HG03139 (cell line): ENCODE measurements around the gene DACH2.
A peak's percentile ranks its signal among the peaks of the same experiment; 100 is the strongest.
"Not testable (repeated sequence)": the region's sequence is repeated elsewhere in the genome, so short reads cannot be mapped to it uniquely, and the experiment has no call there.

Experiments used
- ATAC-seq: cut with Tn5 transposase; IDR thresholded peaks from one replicate; pipeline ENCODE4 v1.9.1; 2021; ENCODE audit not compliant: unreplicated experiment

Gene DACH2

GRCh38 chrX:86148024-86148511 lies at the start of gene DACH2:
DACH2 (plus strand) TSS chrX:86148451.
- peak; percentile 94 for ATAC-seq

GRCh38 chrX:86102341-86102740 lies 45.9 kb upstream of the DACH2 start:
- ATAC-seq = no peak

- no peak for ATAC-seq
Measured at GRCh38 chrX:86103061-86103460, 45.2 kb upstream of the DACH2 start.

DNA sequence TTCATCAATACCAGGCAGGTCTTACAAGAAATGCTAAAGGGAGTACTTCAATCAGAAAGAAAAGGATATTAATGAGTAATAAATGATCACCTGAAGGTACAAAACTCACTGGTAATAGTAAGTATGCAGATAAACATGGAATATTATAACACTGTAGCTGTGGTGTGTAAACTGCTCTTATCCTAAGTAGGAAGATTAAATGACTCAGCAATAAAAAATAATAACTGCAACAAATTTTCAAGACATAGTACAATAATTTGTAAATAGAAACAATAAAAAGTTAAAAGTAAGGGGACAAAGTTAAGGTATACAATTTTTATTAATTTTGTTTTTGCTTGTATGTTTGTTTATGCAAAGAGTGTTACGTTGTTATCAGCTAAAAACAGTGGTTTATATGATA lies 43.7 kb upstream of the DACH2 start:
- no peak for ATAC-seq

DNA sequence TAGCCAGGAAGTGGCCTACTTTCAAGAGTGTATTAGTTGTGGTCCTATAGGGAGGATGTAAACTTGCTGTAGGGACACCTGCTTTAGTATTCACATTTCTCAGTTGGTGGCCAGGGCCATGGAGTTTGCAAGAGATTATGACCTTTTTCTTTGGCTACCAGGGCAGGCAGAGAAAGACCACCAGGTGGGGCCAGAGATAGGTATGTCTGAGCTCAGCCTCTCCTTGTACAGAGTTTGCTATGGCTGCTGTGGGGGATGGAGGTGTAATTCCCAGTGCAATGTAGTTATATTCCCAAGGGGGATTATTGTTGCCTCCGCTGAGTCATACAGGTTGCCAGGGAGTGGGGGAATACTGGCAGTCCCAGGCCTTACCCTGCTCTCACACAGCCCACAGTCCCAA lies 26.3 kb upstream of the DACH2 start:
- ATAC-seq = no peak

GRCh38 chrX:86133761-86134160 lies 14.5 kb upstream of the DACH2 start:
- ATAC-seq = no peak

DNA sequence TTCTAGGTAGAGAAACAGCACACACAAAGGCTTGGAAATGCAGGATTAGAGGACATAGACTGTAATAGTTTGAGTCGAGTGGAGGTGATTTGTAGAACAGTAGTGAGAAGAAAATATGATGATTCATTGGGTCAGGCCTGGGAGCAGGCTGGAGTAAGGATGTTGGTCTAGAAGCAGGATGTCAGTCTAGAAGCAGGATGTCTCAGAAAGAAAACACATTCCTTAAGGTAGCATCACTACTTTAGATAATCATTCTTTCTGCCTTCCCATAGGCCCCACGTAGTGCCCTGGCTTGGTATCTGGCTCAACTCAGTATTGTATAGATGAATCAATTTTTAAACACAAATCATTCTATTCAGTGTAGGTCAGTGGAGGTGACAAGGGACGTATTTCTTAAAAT lies 11.2 kb upstream of the DACH2 start:
- ATAC-seq = no peak

GRCh38 chrX:86141786-86142185 lies 6.5 kb upstream of the DACH2 start:
- ATAC-seq = no peak

DNA sequence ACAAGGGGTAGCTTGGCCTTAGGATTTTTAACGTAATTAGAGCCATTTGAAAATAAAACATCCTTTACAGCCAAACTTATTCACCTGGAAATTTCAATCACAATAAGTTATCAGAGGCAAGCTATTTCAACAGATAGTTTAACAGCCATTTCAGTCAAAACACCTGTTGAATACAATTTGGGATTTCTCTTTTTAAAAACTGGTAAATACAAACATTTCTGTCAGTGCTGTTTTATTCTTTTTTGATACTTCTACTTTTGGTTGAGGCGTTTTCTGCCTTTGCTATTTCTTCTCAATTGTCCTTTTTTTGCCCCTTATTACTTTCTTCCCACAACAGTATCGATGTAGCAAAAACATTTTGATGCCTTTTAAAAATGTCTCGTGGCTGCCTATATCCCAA lies 2.1 kb upstream of the DACH2 start:
- ATAC-seq = no peak

DNA sequence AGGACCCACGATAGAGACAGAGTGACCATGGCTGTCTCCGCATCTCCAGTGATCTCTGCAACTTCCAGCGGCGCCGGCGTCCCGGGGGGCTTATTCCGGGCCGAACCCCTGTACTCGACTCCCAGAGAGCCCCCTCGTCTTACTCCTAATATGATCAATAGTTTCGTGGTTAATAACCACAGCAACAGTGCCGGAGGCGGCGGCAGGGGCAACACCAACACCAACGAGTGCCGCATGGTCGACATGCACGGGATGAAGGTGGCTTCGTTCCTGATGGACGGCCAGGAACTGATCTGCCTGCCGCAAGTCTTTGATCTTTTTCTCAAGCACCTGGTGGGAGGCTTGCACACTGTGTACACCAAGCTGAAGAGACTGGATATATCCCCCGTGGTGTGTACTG lies 343 bp downstream of the DACH2 start:
- no peak for ATAC-seq

GRCh38 chrX:86149119-86149518 lies 868 bp downstream of the DACH2 start:
- no peak for ATAC-seq

- ATAC-seq = no peak
Measured at GRCh38 chrX:86154553-86154952, 6.3 kb downstream of the DACH2 start.

DNA sequence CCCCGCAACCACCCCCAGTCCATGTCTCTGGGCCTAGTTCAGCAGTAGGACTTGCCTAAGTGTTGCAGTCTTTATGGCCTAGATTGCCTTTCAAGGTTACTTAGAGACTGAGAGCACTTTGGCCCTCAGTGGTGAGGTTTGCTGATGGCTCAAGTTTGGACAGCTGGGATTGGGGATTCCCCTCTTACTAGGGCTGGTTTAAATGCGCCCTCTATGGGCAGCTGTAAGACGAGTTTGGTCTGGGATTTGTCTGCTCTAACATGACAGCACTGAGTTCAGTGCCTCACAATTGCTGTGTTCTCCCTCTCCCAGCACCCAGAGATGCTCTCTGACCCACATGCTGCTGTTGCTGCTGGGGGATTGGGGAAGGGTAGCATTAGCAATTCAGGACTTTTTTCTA lies 23.1 kb downstream of the DACH2 start:
- ATAC-seq = no peak

DNA sequence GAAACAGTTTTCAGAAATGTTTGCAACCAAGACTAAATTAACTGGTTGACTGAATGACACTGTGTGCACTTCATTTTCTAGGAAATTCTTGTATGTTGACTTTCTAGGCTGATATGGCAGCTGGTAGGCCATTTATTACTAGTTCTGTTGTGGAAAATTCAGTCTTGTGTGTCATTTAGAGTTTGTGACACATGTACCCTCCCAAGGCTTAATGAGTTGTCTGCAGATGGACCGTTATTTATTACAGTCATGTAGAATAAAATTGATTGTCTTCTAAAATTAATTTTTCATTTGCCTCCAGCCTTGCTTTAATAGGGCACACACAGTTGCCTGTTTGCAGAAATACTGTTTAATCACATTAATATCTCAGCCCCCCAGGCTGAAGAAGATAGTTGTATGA lies 30.7 kb downstream of the DACH2 start:
- ATAC-seq = no peak

GRCh38 chrX:86181325-86181724 lies 33.1 kb downstream of the DACH2 start:
- ATAC-seq = not testable (repeated sequence)

DNA sequence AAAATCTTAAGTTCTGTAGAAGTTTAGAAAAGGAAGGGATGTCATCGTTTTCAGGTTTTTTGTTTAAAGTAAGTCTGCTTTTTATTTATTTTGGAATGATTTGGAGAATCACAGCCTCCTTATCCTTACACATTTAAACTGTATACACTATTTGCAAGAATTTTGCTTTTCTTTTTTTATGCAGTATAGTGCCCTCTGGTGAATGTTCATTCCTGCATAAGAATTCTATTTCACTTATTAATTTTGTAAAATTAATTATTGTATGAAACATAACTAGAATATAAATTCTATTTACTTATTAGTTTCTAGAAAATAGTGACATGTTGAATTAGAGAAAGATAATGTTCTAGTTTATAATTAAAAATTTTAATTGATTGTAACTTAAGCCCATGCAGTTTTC lies 44.6 kb downstream of the DACH2 start:
- ATAC-seq = no peak

DNA sequence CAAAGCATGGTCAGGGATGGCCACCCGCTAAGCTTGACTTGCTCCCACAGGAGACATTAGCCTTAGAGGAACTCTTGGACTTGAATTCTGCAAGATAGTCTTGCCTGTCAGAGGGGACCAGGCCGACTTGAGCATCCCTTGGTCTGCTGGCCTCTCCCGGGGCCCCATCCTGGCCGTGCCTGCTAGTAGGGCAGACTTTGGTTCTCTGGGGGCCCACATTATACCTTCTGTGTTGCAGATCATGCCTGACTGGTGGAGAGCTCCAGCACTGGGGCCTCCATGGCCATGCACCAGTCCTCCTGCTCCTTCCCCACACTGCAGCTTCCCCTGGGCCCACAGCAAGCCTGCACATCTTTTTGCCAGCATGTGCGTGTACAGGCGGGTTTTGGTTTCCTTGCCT lies 46.5 kb downstream of the DACH2 start:
- no peak for ATAC-seq

- no peak for ATAC-seq
Measured at GRCh38 chrX:86195343-86195742, 47.1 kb downstream of the DACH2 start.

DNA sequence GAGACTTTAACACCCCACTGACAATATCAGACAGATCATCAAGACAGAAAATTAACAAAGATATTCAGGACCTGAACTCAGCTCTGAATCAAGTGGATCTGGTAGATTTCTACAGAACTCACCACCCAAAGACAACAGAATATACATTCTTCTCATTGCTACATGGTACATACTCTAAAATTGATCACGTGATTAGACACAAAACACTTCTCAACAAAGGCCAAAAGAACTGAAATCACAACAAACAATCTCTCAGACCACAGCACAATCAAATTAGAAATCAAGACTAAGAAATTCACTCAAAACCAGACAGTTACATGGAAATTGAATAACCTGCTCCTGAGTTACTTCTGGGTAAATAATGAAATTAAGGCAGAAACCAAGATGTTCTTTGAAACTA lies 49.6 kb downstream of the DACH2 start:
- no peak for ATAC-seq

GRCh38 chrX:86210772-86211171 lies 62.5 kb downstream of the DACH2 start:
- ATAC-seq = no peak

DNA sequence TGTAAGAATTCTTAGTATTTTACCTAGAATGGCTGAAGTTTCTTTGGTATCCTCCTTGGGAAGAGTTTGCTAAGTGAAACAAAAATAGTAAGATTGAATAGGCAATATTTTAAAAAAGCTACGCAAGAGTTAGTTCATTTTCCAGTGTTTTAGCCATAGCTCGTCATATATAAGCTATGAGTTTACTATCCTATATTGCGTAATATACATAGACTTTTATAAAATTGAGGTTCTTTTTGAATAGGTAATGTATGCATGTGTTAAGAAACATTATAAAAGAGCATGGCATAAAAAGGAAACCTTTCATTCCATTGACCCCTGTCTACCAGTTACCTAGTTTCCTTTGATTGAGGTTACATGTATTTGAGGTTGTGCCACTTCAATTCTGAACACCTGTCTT lies 67.0 kb downstream of the DACH2 start:
- ATAC-seq = no peak

- no peak for ATAC-seq
Measured at GRCh38 chrX:86237482-86237881, 89.2 kb downstream of the DACH2 start.

- no peak for ATAC-seq
Measured at GRCh38 chrX:86241547-86241946, 93.3 kb downstream of the DACH2 start.

GRCh38 chrX:86263526-86263925 lies 115.3 kb downstream of the DACH2 start:
- ATAC-seq = no peak
